HL-60 (cell line): ENCODE results near the gene TXNIP.

ENCODE experiments used
- CTCF ChIP-seq: IDR thresholded peaks from one replicate; pipeline ENCODE4 v1.5.1; 2011; ENCODE audit warnings: low read length, control low read depth, inconsistent platforms; ENCODE audit not compliant: insufficient read depth
- GABPA ChIP-seq: IDR thresholded peaks from 2 replicates; pipeline ENCODE4 v1.6.1; 2012; ENCODE audit warnings: low read depth

- TF ChIP-seq CTCF: no peak
- no peak for TF ChIP-seq GABPA
Measured at GRCh38 chr1:146016891-146017290, 20.5 kb upstream of the TXNIP start.
